CD14-positive monocyte (primary cell): ENCODE measurements around the gene FUT8. TPM values are rescaled to one million over a fixed set of nuclear protein-coding genes. Genes with fewer than 3 reads are reported as not detected.

Experiments
- DNase-seq, 3 donors: peaks; one replicate each; pipeline ENCODE4 v3.0.0-alpha.2; 2011 to 2022
- H2AFZ ChIP-seq: 2 replicates; pipeline ENCODE4 v1.6.0; 2012; ENCODE audit warnings: mild to moderate bottlenecking, low read depth, low read length, inconsistent platforms; ENCODE audit not compliant: insufficient read depth, poor library complexity, severe bottlenecking
- H3K27ac ChIP-seq, 2 donors: 1 replicate in 1 of 2; 2 replicates in 1 of 2; pipeline ENCODE4 v1.5.1; 2012 to 2013; ENCODE audit warnings: low read length in 2 of 2, control low read depth in 1 of 2, inconsistent platforms in 1 of 2, low read depth in 1 of 2, mild to moderate bottlenecking in 1 of 2
- H3K27me3 ChIP-seq, 2 donors: one replicate each; pipeline versions ENCODE4 v1.6.0 to v1.6.1; 2011 to 2013; ENCODE audit warnings: low read length in 2 of 2; ENCODE audit not compliant: control insufficient read depth in 2 of 2, insufficient read depth in 2 of 2
- H3K36me3 ChIP-seq, 2 donors: replicated peaks in 1 of 2; 1 replicate in 1 of 2; 2 replicates in 1 of 2; pipeline versions ENCODE4 v1.5.1 to v1.6.1; 2012 to 2013; ENCODE audit warnings: low read length in 2 of 2, control low read depth in 1 of 2, inconsistent platforms in 1 of 2, mild to moderate bottlenecking in 1 of 2; ENCODE audit not compliant: insufficient read depth in 2 of 2, control insufficient read depth in 1 of 2
- H3K4me1 ChIP-seq, 2 donors: 1 replicate in 1 of 2; 2 replicates in 1 of 2; pipeline versions ENCODE4 v1.5.1 to v1.6.1; 2012 to 2013; ENCODE audit warnings: low read length in 2 of 2, control low read depth in 1 of 2, inconsistent platforms in 1 of 2, mild to moderate bottlenecking in 1 of 2, moderate library complexity in 1 of 2; ENCODE audit not compliant: insufficient read depth in 2 of 2, control insufficient read depth in 1 of 2
- H3K4me2 ChIP-seq: replicated peaks from 2 replicates; pipeline ENCODE3; 2012; ENCODE audit warnings: low read length, moderate library complexity, mild to moderate bottlenecking; ENCODE audit not compliant: poor library complexity, severe bottlenecking; ENCODE audit errors: extremely low read depth
- H3K4me3 ChIP-seq, 3 experiments: fragments of 200-600 bp in 1 of 3; sonication (generic) in 1 of 3; replicated peaks in 1 of 3; 1 replicate in 2 of 3; 2 replicates in 1 of 3; pipeline ENCODE4 v1.5.1; 2011 to 2013; ENCODE audit warnings: low read length in 3 of 3, mild to moderate bottlenecking in 3 of 3, control low read depth in 2 of 3, low read depth in 2 of 3, inconsistent platforms in 1 of 3, moderate library complexity in 1 of 3
- H3K79me2 ChIP-seq: 2 replicates; pipeline ENCODE4 v1.6.0; 2012; ENCODE audit warnings: mild to moderate bottlenecking, control low read depth, inconsistent platforms, low read length, moderate library complexity; ENCODE audit not compliant: insufficient read depth
- H3K9ac ChIP-seq: 2 replicates; pipeline ENCODE4 v1.6.0; 2017; ENCODE audit warnings: low read length, mild to moderate bottlenecking; ENCODE audit not compliant: insufficient read depth, poor library complexity, severe bottlenecking
- H3K9me3 ChIP-seq, 2 donors: replicated peaks in 1 of 2; 1 replicate in 1 of 2; 2 replicates in 1 of 2; pipeline versions ENCODE4 v1.5.1 to v1.6.1; 2012 to 2013; ENCODE audit warnings: low read length in 2 of 2, control low read depth in 1 of 2; ENCODE audit not compliant: control insufficient read depth in 1 of 2, insufficient read depth in 1 of 2
- H4K20me1 ChIP-seq: 2 replicates; pipeline ENCODE4 v1.6.0; 2012; ENCODE audit warnings: mild to moderate bottlenecking, low read length, control low read depth, moderate library complexity; ENCODE audit not compliant: insufficient read depth
- H3K27ac Mint-ChIP-seq, 7 donors: one replicate each; pipeline ENCODE4 v1.8.0; 2020; ENCODE audit warnings: mild to moderate bottlenecking in 7 of 7, mixed read lengths in 7 of 7, moderate library complexity in 6 of 7, inconsistent platforms in 2 of 7
- H3K27me3 Mint-ChIP-seq, 3 donors: one replicate each; pipeline ENCODE4 v1.8.0; 2021 to 2022; ENCODE audit warnings: low read depth in 3 of 3, mild to moderate bottlenecking in 3 of 3, mixed read lengths in 3 of 3, moderate library complexity in 3 of 3, inconsistent platforms in 1 of 3
- H3K36me3 Mint-ChIP-seq, 2 donors: one replicate each; pipeline ENCODE4 v1.8.0; 2020; ENCODE audit warnings: mixed read lengths in 2 of 2, inconsistent platforms in 1 of 2, mild to moderate bottlenecking in 1 of 2
- H3K4me1 Mint-ChIP-seq: one replicate; pipeline ENCODE4 v1.8.0; 2020; ENCODE audit warnings: mild to moderate bottlenecking, mixed read lengths
- H3K4me3 Mint-ChIP-seq, 2 donors: one replicate each; pipeline ENCODE4 v1.8.0; 2020; ENCODE audit warnings: mild to moderate bottlenecking in 2 of 2, mixed read lengths in 2 of 2, moderate library complexity in 1 of 2
- H3K9me3 Mint-ChIP-seq, 7 donors: one replicate each; pipeline ENCODE4 v1.8.0; 2020 to 2022; ENCODE audit warnings: mixed read lengths in 7 of 7, mild to moderate bottlenecking in 6 of 7, moderate library complexity in 6 of 7, inconsistent platforms in 2 of 7
- CTCF ChIP-seq: fragments of 200-600 bp; IDR thresholded peaks from one replicate; pipeline ENCODE4 v1.8.0; 2022; ENCODE audit warnings: antibody characterized with exemption, mild to moderate bottlenecking
- WGBS: methylation state at CpG from one replicate; pipeline ENCODE4 v1.1.5; 2013; ENCODE audit warnings: missing lambda C conversion rate; ENCODE audit not compliant: insufficient coverage; 5-methylcytosine and 5-hydroxymethylcytosine counted together
- intact Hi-C, 2 donors: fragments of 100-400 bp; cut with micrococcal nuclease; formaldehyde crosslinking; loops; one replicate each; pipeline versions ENCODE4 v1.15.0 to v1.15.1; 2023
- polyA plus RNA-seq, 3 donors: library from polyadenylated mRNA; depleted of rRNA in 1 of 3; unstranded in 2 of 3; stranded (reverse) in 1 of 3; fragments of 300-500 nt in 2 of 3; fragments of >200 nt in 1 of 3; fragmentation: Illumina TruSeq in 2 of 3; gene quantifications; 1 replicate in 2 of 3; 2 replicates in 1 of 3; pipeline ENCODE4 v1.2.3, GENCODE V29; 2012 to 2021

Gene FUT8
- polyA plus RNA-seq, 3 donors = 1.6 to 5.1 (median 5.0) TPM

- no peaks in the 10 kb centered on the region for H3K36me3 Mint-ChIP-seq
- no peak for TF ChIP-seq CTCF
- no peak overlapping the region for H3K4me2 ChIP-seq
- H4K20me1 ChIP-seq = no peaks in the 10 kb centered on the region
- H3K27me3 ChIP-seq = no peaks in the 10 kb centered on the region
- H3K4me3 Mint-ChIP-seq = no peak overlapping the region
- no peaks in the 10 kb centered on the region for H3K27me3 Mint-ChIP-seq
- no peak overlapping the region for H3K27ac Mint-ChIP-seq
- H3K27ac ChIP-seq = no peak overlapping the region
- no peak overlapping the region for H2AFZ ChIP-seq
- H3K36me3 ChIP-seq = no peaks in the 10 kb centered on the region
- H3K4me3 ChIP-seq = no peak overlapping the region
- no peaks in the 10 kb centered on the region for H3K79me2 ChIP-seq
- DNase-seq = no peak
- WGBS = 100% methylated on average over 1 of the region's 2 CpGs
- peaks cover 0 to 10% (median 3%) of the 10 kb centered on the region in 7 donors for H3K9me3 Mint-ChIP-seq
- intact Hi-C loops = no loop called here
- peaks cover 0 to under 1% of the 10 kb centered on the region in 2 donors for H3K9me3 ChIP-seq
- no peak overlapping the region for H3K9ac ChIP-seq
- H3K4me1 Mint-ChIP-seq = no peaks in the 10 kb centered on the region
- H3K4me1 ChIP-seq = no peaks in the 10 kb centered on the region
These were observed 273.0 kb downstream of the FUT8 start for GRCh38 chr14:65685572-65685971.

- Mint-ChIP-seq H3K27ac (no peak overlapping the region), H3K4me1 (no peaks in the 10 kb centered on the region), H3K27me3 (no peaks in the 10 kb centered on the region), H3K36me3 (peaks cover 0 to 3% of the 10 kb centered on the region in 2 donors), H3K4me3 (no peak overlapping the region), H3K9me3 (peaks cover 2 to 16% (median 6%) of the 10 kb centered on the region in 7 donors)
- Histone ChIP-seq H3K9me3 (peaks cover 0 to 5% of the 10 kb centered on the region in 2 donors), H3K79me2 (no peaks in the 10 kb centered on the region), H4K20me1 (no peaks in the 10 kb centered on the region), H3K27ac (no peak overlapping the region), H3K36me3 (no peaks in the 10 kb centered on the region), H3K4me3 (no peak overlapping the region), H3K9ac (no peak overlapping the region), H3K27me3 (no peaks in the 10 kb centered on the region), H2AFZ (no peak overlapping the region), H3K4me2 (no peak overlapping the region), H3K4me1 (no peaks in the 10 kb centered on the region)
- DNase-seq = no peak
- TF ChIP-seq CTCF = no peak
- intact Hi-C loops = no loop called here
These were observed 274.2 kb downstream of the FUT8 start for GRCh38 chr14:65686761-65687160.
